HepG2 (cell line): Measurements from ENCODE around the gene CUL7. TPM values are rescaled to one million over a fixed set of nuclear protein-coding genes. Genes with fewer than 3 reads are reported as not detected.
A peak's percentile ranks its signal among the peaks of the same experiment; 100 is the strongest.

Source experiments
- AKNA ChIP-seq: sonication (generic); formaldehyde crosslinking; IDR thresholded peaks from 2 replicates; pipeline ENCODE4 v1.4.0; 2020; ENCODE audit warnings: missing genetic modification reagents, borderline replicate concordance
- ATAD3A ChIP-seq: sonication (generic); formaldehyde crosslinking; IDR thresholded peaks from 2 replicates; pipeline ENCODE4 v1.4.0; 2020; ENCODE audit warnings: missing genetic modification reagents
- ATM ChIP-seq: fragments of 450-650 bp; IDR thresholded peaks from 2 replicates; pipeline ENCODE4 v1.7.1; 2017; ENCODE audit warnings: mild to moderate bottlenecking, borderline replicate concordance
- BRCA1 ChIP-seq: sonication (generic); formaldehyde crosslinking; IDR thresholded peaks from 2 replicates; pipeline ENCODE4 v1.4.0; 2020; ENCODE audit warnings: missing genetic modification reagents
- EP300 ChIP-seq, 3 experiments: sonication (generic) in 1 of 3; formaldehyde crosslinking in 1 of 3; IDR thresholded peaks; 2 replicates each; pipeline versions ENCODE4 v1.5.1 to v1.6.1; 2011 to 2020; ENCODE audit warnings: low read depth in 2 of 3, low read length in 2 of 3, borderline replicate concordance in 1 of 3, improper control_type of control experiment in 1 of 3, mild to moderate bottlenecking in 1 of 3, missing genetic modification reagents in 1 of 3, moderate library complexity in 1 of 3
- FOSL2 ChIP-seq: sonication (generic); formaldehyde crosslinking; IDR thresholded peaks from 2 replicates; pipeline ENCODE4 v1.4.0; 2020; ENCODE audit warnings: missing genetic modification reagents
- IRX3 ChIP-seq: sonication (generic); formaldehyde crosslinking; IDR thresholded peaks from 2 replicates; pipeline ENCODE4 v1.8.1; 2023; ENCODE audit warnings: mild to moderate bottlenecking, low read depth, missing genetic modification reagents, borderline replicate concordance
- MATR3 ChIP-seq: sonication (generic); formaldehyde crosslinking; IDR thresholded peaks from 2 replicates; pipeline ENCODE4 v1.4.0; 2020; ENCODE audit warnings: missing genetic modification reagents
- NAIF1 ChIP-seq: sonication (generic); formaldehyde crosslinking; IDR thresholded peaks from 2 replicates; pipeline ENCODE4 v1.5.0; 2020; ENCODE audit warnings: mild to moderate bottlenecking, missing genetic modification reagents, borderline replicate concordance
- RELA ChIP-seq: sonication (generic); formaldehyde crosslinking; IDR thresholded peaks from 2 replicates; pipeline ENCODE4 v1.4.0; 2020; ENCODE audit warnings: missing genetic modification reagents
- SIX1 ChIP-seq: sonication (generic); formaldehyde crosslinking; IDR thresholded peaks from 2 replicates; pipeline ENCODE4 v1.4.0; 2020; ENCODE audit warnings: missing genetic modification reagents, borderline replicate concordance
- ZBTB14 ChIP-seq: sonication (generic); formaldehyde crosslinking; IDR thresholded peaks from 2 replicates; pipeline ENCODE4 v1.4.0; 2020; ENCODE audit warnings: missing genetic modification reagents
- ZNF75D ChIP-seq: sonication (generic); formaldehyde crosslinking; IDR thresholded peaks from 2 replicates; pipeline ENCODE4 v1.8.1; 2023; ENCODE audit warnings: missing genetic modification reagents, mild to moderate bottlenecking, borderline replicate concordance
- ZNF775 ChIP-seq: sonication (generic); formaldehyde crosslinking; IDR thresholded peaks from 2 replicates; pipeline ENCODE4 v1.4.0; 2020; ENCODE audit warnings: missing genetic modification reagents, mild to moderate bottlenecking, moderate library complexity, borderline replicate concordance
- ZNF800 ChIP-seq: sonication (generic); formaldehyde crosslinking; IDR thresholded peaks from 2 replicates; pipeline ENCODE4 v1.4.0; 2020; ENCODE audit warnings: missing genetic modification reagents
- polyA plus RNA-seq, 8 experiments: library from polyadenylated mRNA; depleted of rRNA in 3 of 8; stranded (reverse) in 7 of 8; unstranded in 1 of 8; fragments of >200 nt; fragmentation: Illumina TruSeq in 4 of 8; extraction: Trizol in 4 of 8; gene quantifications; 2 replicates each; pipeline versions ENCODE4 v1.2.1 to v1.2.3, GENCODE V29; 2011 to 2016; ENCODE audit warnings: low read depth in 4 of 8, missing spikeins in 1 of 8, mixed read lengths in 1 of 8; ENCODE audit not compliant: insufficient read depth in 1 of 8
- total RNA-seq, 5 experiments: library from RNA; depleted of rRNA; stranded (reverse); fragments of >200 nt; fragmentation: Illumina TruSeq; extraction: Trizol; gene quantifications; 2 replicates each; pipeline ENCODE4 v1.2.3, GENCODE V29; 2016; ENCODE audit warnings: low read depth in 1 of 5

The CUL7 gene
- total and polyA plus RNA-seq, 2 of the 13 experiments (the other 11 are each of a cell fraction or from before 2014, with no cell fraction given), result 32.0 to 60.7 TPM

GRCh38 chr6:43013843-43014433, 39.7 kb downstream of the CUL7 start, which contains the start of the genes KLHDC3 and MEA1 (continued):
- TF ChIP-seq AKNA (no peak), IRX3 (CRISPR knock-in tag) (no peak), ZNF775 (CRISPR knock-in tag) (no peak), RELA (no peak; the same call in 1 of the 2 replicates), ZNF800 (CRISPR knock-in tag) (no peak), BRCA1 (CRISPR knock-in tag) (no peak), MATR3 (CRISPR knock-in tag) (no peak), ATAD3A (CRISPR knock-in tag) (no peak), NAIF1 (CRISPR knock-in tag) (no peak), ATM (no peak), EP300 (IDR thresholded peaks at IDR 0.05; ENCODE audit: low read depth in 2 of 2, low read length in 2 of 2) (no peak; a peak in 1 of 4 replicates), EP300 (CRISPR knock-in tag; IDR thresholded peaks at IDR 0.05; ENCODE audit: borderline replicate concordance) (no peak), FOSL2 (CRISPR knock-in tag) (peak; percentile 54; the same call in 1 of the 2 replicates), ZNF75D (CRISPR knock-in tag) (no peak), SIX1 (CRISPR knock-in tag) (no peak), ZBTB14 (CRISPR knock-in tag) (no peak)
